ENCODE results near the gene SNX3.
"Not testable (repeated sequence)": the region's sequence is repeated elsewhere in the genome, so short reads cannot be mapped to it uniquely, and the experiment has no call there.

SNX3 gene

GRCh38 chr6:108260126-108260808 lies 573 bp downstream of the SNX3 start:
- no peak for FAIRE-seq

GRCh38 chr6:108254433-108255410 lies 6.1 kb downstream of the SNX3 start:
- no peak for FAIRE-seq

- no peak for FAIRE-seq
Measured at GRCh38 chr6:108253241-108253640, 7.6 kb downstream of the SNX3 start.

- no peak for FAIRE-seq
Measured at GRCh38 chr6:108252055-108252454, 8.8 kb downstream of the SNX3 start.

- no peak for FAIRE-seq
Measured at GRCh38 chr6:108251252-108251651, 9.6 kb downstream of the SNX3 start.

- no peak for FAIRE-seq
Measured at GRCh38 chr6:108250240-108250866, 10.5 kb downstream of the SNX3 start.

GRCh38 chr6:108247965-108248536 lies 12.8 kb downstream of the SNX3 start:
- FAIRE-seq = no peak

GRCh38 chr6:108245095-108245494 lies 15.7 kb downstream of the SNX3 start:
- not testable (repeated sequence) for FAIRE-seq

- no peak for FAIRE-seq
Measured at GRCh38 chr6:108243836-108244235, 17.0 kb downstream of the SNX3 start.

GRCh38 chr6:108242721-108243120 lies 18.1 kb downstream of the SNX3 start:
- no peak for FAIRE-seq

- no peak for FAIRE-seq
Measured at GRCh38 chr6:108242259-108242658, 18.6 kb downstream of the SNX3 start.

- FAIRE-seq = no peak
Measured at GRCh38 chr6:108238322-108238721, 22.5 kb downstream of the SNX3 start.

- no peak for FAIRE-seq
Measured at GRCh38 chr6:108236791-108237190, 24.0 kb downstream of the SNX3 start.

GRCh38 chr6:108235127-108235526 lies 25.7 kb downstream of the SNX3 start:
- no peak for FAIRE-seq

GRCh38 chr6:108228416-108228815 lies 32.4 kb downstream of the SNX3 start:
- FAIRE-seq = no peak

- no peak for FAIRE-seq
Measured at GRCh38 chr6:108227290-108227689, 33.5 kb downstream of the SNX3 start.

- no peak for FAIRE-seq
Measured at GRCh38 chr6:108222504-108222903, 38.3 kb downstream of the SNX3 start.

- no peak for FAIRE-seq
Measured at GRCh38 chr6:108222064-108222463, 38.8 kb downstream of the SNX3 start.

GRCh38 chr6:108211671-108212070 lies 49.2 kb downstream of the SNX3 start:
- FAIRE-seq = no peak

GRCh38 chr6:108210556-108210955 lies 50.3 kb downstream of the SNX3 start:
- FAIRE-seq = no peak

- no peak for FAIRE-seq
Measured at GRCh38 chr6:108209738-108210137, 51.1 kb downstream of the SNX3 start.

- FAIRE-seq = no peak
Measured at GRCh38 chr6:108207013-108207412, 53.8 kb downstream of the SNX3 start.

Measured in G401.6 (cell line).